Mesothelial cell of epicardium (in vitro differentiated cells): ENCODE results near the gene MAGI2. TPM values are rescaled to one million over a fixed set of nuclear protein-coding genes. Genes with fewer than 3 reads are reported as not detected.

Experiments used
- DNase-seq, 2 experiments: peaks; one replicate each; pipeline ENCODE4 v3.0.0; 2021; ENCODE audit warnings: low spot score in 2 of 2; ENCODE audit not compliant: unreplicated experiment in 2 of 2
- H3K27ac Mint-ChIP-seq: 2 replicates; pipeline ENCODE4 v1.8.0; 2021; ENCODE audit warnings: mixed read lengths
- H3K27me3 Mint-ChIP-seq: 2 replicates; pipeline ENCODE4 v1.8.0; 2021; ENCODE audit warnings: low read depth, mixed read lengths
- H3K36me3 Mint-ChIP-seq: 2 replicates; pipeline ENCODE4 v1.8.0; 2021; ENCODE audit warnings: mixed read lengths
- H3K4me1 Mint-ChIP-seq: 2 replicates; pipeline ENCODE4 v1.8.0; 2021; ENCODE audit warnings: mixed read lengths
- H3K4me3 Mint-ChIP-seq: 2 replicates; pipeline ENCODE4 v1.8.0; 2021; ENCODE audit warnings: mild to moderate bottlenecking, moderate library complexity, mixed read lengths
- H3K9me3 Mint-ChIP-seq: 2 replicates; pipeline ENCODE4 v1.8.0; 2021; ENCODE audit warnings: mixed read lengths
- total RNA-seq: library from RNA; stranded (reverse); gene quantifications from 3 replicates; pipeline ENCODE4 v1.2.1, GENCODE V29; 2021
- TF ChIP-seq, protein P1 (sequence below): fragments of 200-600 bp; sonication (generic); IDR thresholded peaks from one replicate; pipeline ENCODE4 v1.5.0; 2021; ENCODE audit warnings: antibody characterized with exemption; ENCODE audit not compliant: unreplicated experiment

Gene MAGI2
- total RNA-seq, 1 donor from 2014 or later = 38.4 TPM

DNA sequence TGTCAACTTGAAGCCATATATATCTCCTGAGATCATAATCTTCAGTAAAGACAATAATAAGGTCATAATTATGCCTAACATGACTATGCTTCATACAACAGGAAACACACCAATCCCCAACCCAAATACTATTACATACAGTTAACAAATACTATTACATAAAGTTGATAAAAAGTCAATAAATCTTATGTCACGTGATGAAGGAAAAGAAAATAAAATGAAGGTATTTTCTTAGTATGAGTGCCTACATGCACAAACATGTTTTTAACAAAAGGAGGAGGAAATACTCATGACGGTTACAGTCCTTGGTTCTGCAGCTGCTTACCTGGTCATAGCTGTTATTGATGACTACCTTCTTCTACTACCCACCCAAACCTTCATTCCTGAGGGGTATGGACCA, 844.2 kb downstream of the MAGI2 start:
- H3K4me1 Mint-ChIP-seq = no peaks in the 10 kb centered on the region

DNA sequence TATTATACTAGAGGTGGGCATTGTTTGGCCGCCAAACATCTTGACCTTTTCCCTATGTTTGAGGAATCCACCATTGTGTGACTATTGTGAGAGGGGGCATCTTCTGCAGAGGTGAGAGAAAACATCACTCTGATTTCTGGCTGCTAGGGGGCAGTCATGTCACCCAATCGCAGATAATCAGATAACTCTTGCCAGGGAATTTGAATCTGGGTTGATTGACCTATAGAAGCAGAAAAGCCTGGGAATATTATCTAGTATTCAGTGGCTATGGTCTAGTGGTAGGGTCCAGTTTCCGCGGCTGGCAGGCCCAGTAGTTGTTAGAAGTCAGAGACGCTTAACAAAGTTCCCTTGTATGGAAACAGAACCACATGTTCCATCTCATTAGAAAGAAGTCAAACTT, 846.4 kb downstream of the MAGI2 start:
- DNase-seq = no peak
- Mint-ChIP-seq H3K9me3 (peaks cover 4% of the 10 kb centered on the region), H3K36me3 (no peaks in the 10 kb centered on the region), H3K27me3 (peaks cover 1% of the 10 kb centered on the region), H3K4me3 (no peak overlapping the region), H3K4me1 (no peaks in the 10 kb centered on the region), H3K27ac (no peak overlapping the region)
- TF ChIP-seq, protein P1, sequence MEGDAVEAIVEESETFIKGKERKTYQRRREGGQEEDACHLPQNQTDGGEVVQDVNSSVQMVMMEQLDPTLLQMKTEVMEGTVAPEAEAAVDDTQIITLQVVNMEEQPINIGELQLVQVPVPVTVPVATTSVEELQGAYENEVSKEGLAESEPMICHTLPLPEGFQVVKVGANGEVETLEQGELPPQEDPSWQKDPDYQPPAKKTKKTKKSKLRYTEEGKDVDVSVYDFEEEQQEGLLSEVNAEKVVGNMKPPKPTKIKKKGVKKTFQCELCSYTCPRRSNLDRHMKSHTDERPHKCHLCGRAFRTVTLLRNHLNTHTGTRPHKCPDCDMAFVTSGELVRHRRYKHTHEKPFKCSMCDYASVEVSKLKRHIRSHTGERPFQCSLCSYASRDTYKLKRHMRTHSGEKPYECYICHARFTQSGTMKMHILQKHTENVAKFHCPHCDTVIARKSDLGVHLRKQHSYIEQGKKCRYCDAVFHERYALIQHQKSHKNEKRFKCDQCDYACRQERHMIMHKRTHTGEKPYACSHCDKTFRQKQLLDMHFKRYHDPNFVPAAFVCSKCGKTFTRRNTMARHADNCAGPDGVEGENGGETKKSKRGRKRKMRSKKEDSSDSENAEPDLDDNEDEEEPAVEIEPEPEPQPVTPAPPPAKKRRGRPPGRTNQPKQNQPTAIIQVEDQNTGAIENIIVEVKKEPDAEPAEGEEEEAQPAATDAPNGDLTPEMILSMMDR = no peak

More for the DNA sequence above, 844.2 kb downstream of the MAGI2 start:
- H3K36me3 Mint-ChIP-seq = no peaks in the 10 kb centered on the region
- peaks cover 1% of the 10 kb centered on the region for H3K27me3 Mint-ChIP-seq
- TF ChIP-seq, protein P1 = no peak
- no peak for DNase-seq
- peaks cover 4% of the 10 kb centered on the region for H3K9me3 Mint-ChIP-seq
- no peak overlapping the region for H3K27ac Mint-ChIP-seq
- no peak overlapping the region for H3K4me3 Mint-ChIP-seq

DNA sequence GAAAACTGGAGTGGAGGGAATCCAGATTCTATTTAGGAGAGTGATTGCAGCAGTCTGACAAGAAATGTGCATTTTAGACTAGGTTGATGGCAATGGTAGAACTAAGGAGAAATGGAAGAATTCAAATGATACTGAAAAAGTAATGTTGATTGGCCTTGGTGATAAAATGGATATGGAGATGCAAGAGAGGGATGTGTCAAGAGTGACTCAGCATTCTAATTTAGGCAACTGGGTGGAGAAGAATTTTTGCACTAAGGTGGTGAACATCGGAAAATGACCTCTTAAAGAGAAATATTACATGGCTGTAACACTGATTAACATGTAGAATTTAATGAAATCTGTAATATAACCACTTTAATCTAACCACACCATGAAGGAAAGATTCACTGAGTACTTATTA, 848.3 kb downstream of the MAGI2 start:
- no peaks in the 10 kb centered on the region for H3K4me1 Mint-ChIP-seq
- H3K27me3 Mint-ChIP-seq = peaks cover 1% of the 10 kb centered on the region
- H3K9me3 Mint-ChIP-seq = peaks cover 4% of the 10 kb centered on the region
- no peak overlapping the region for H3K4me3 Mint-ChIP-seq
- TF ChIP-seq, protein P1 = no peak
- H3K27ac Mint-ChIP-seq = no peak overlapping the region
- DNase-seq = no peak
- H3K36me3 Mint-ChIP-seq = no peaks in the 10 kb centered on the region

DNA sequence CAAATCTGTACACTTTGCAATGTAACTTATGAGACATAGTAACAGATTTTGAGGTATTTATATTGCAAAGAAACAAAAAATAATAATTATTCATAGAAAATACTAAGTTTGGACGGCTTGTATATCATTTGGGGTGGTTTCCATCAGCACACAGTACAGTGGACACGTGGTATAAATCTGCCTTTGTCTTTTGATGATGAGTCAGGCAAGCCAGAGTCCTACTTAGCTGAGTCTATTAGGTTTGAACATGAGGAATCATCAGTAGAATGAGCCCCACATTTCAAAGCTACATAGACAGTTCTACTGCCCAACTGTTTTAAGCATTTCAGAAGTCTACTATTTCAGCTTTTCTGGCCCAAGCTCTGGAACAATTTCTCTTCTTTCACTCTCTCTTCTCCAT, 851.7 kb downstream of the MAGI2 start:
- Mint-ChIP-seq H3K27me3 (no peaks in the 10 kb centered on the region), H3K4me1 (no peaks in the 10 kb centered on the region), H3K27ac (no peak overlapping the region), H3K4me3 (no peak overlapping the region), H3K36me3 (no peaks in the 10 kb centered on the region), H3K9me3 (no peaks in the 10 kb centered on the region)
- TF ChIP-seq, protein P1 = no peak
- no peak for DNase-seq

DNA sequence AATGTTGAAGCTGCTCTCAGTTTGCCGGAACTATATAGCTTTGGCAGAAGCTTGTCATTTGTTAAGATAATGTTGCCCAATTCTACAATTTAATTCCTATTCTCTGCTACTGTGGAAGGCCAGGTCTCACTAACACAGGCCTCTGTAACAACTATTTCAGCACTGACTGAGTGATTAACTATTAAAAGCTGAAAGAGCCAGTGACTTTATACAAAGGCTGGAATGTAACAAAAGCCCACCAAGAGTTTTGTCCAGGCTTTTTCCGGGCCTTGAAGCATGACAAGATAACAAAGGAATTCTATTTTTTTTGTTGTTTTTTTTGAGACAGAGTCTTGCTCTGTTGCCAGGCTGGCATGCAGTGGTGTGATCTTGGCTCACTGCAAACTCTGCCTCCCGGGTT, 859.3 kb downstream of the MAGI2 start:
- TF ChIP-seq, protein P1 = no peak
- no peaks in the 10 kb centered on the region for H3K27me3 Mint-ChIP-seq
- no peak overlapping the region for H3K4me3 Mint-ChIP-seq
- no peaks in the 10 kb centered on the region for H3K9me3 Mint-ChIP-seq
- H3K4me1 Mint-ChIP-seq = peaks cover 4% of the 10 kb centered on the region
- no peak for DNase-seq
- H3K27ac Mint-ChIP-seq = no peak overlapping the region
- no peaks in the 10 kb centered on the region for H3K36me3 Mint-ChIP-seq

DNA sequence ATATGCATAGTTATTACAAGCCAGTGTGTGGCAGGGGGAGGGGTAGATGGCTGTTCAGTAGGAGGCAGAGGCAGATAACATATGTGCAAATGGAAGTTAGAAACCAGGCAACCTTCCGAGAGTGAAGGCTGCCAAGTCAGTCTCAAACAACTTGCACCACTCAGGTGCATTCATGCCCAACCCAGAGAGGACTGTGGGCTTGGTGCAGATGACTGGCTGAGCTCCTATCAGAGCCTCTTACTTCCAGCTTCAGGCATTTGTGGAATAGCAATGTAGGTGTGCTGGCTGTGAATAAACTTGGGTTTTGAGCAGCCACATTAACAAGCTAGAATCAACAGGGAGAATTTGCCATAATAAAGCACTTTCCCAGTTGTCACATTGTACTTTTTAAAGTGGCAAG, 865.1 kb downstream of the MAGI2 start:
- TF ChIP-seq, protein P1 = no peak
- H3K4me1 Mint-ChIP-seq = peaks cover 4% of the 10 kb centered on the region
- no peaks in the 10 kb centered on the region for H3K9me3 Mint-ChIP-seq
- no peak for DNase-seq
- no peaks in the 10 kb centered on the region for H3K36me3 Mint-ChIP-seq
- peaks cover 3% of the 10 kb centered on the region for H3K27me3 Mint-ChIP-seq
- no peak overlapping the region for H3K4me3 Mint-ChIP-seq
- no peak overlapping the region for H3K27ac Mint-ChIP-seq
